GM18520 (cell line): ENCODE measurements around the gene FUT7.

ENCODE experiments used
- ATAC-seq: cut with Tn5 transposase; IDR thresholded peaks from one replicate; pipeline ENCODE4 v1.9.1; 2021; ENCODE audit not compliant: unreplicated experiment

FUT7 gene

GRCh38 chr9:137050570-137050969 is 18.7 kb upstream of the FUT7 start:
- ATAC-seq: no peak

GRCh38 chr9:137049544-137050449 is 17.9 kb upstream of the FUT7 start:
- ATAC-seq: no peak

GRCh38 chr9:137048655-137049543 is 17.0 kb upstream of the FUT7 start:
- no peak for ATAC-seq

- no peak for ATAC-seq
Observed at GRCh38 chr9:137046088-137046787, 14.3 kb upstream of the FUT7 start, which contains the start of gene NPDC1. Gene NPDC1 (minus strand): TSS chr9:137046177. CDS start chr9:137045989, 188 bp downstream.

GRCh38 chr9:137045294-137046087 is 13.6 kb upstream of the FUT7 start:
- ATAC-seq: no peak

GRCh38 chr9:137044502-137045177 is 12.8 kb upstream of the FUT7 start:
- no peak for ATAC-seq

- ATAC-seq: no peak
Observed at GRCh38 chr9:137044037-137044436, 12.1 kb upstream of the FUT7 start.

- no peak for ATAC-seq
Observed at GRCh38 chr9:137042751-137043727, 11.2 kb upstream of the FUT7 start.

GRCh38 chr9:137041124-137041523 is 9.2 kb upstream of the FUT7 start:
- no peak for ATAC-seq

- no peak for ATAC-seq
Observed at GRCh38 chr9:137040568-137040967, 8.7 kb upstream of the FUT7 start.

- ATAC-seq: no peak
Observed at GRCh38 chr9:137039611-137040366, 7.9 kb upstream of the FUT7 start.

GRCh38 chr9:137038916-137039315 is 7.0 kb upstream of the FUT7 start:
- no peak for ATAC-seq

- ATAC-seq: no peak
Observed at GRCh38 chr9:137037483-137037882, 5.6 kb upstream of the FUT7 start.

- ATAC-seq: no peak
Observed at GRCh38 chr9:137037035-137037434, 5.1 kb upstream of the FUT7 start.

- no peak for ATAC-seq
Observed at GRCh38 chr9:137035937-137036336, 4.0 kb upstream of the FUT7 start.

GRCh38 chr9:137035507-137035834 is 3.6 kb upstream of the FUT7 start:
- no peak for ATAC-seq

- peak; percentile 48 for ATAC-seq
Observed at GRCh38 chr9:137034709-137035506, 3.0 kb upstream of the FUT7 start.
